ENCODE results near the gene CACNA1D. TPM values are rescaled to one million over a fixed set of nuclear protein-coding genes. Genes with fewer than 3 reads are reported as not detected.

The CACNA1D gene
- total RNA-seq, 4 donors from 2014 or later = 5.7 to 38.2 (median 20.0) TPM

DNA sequence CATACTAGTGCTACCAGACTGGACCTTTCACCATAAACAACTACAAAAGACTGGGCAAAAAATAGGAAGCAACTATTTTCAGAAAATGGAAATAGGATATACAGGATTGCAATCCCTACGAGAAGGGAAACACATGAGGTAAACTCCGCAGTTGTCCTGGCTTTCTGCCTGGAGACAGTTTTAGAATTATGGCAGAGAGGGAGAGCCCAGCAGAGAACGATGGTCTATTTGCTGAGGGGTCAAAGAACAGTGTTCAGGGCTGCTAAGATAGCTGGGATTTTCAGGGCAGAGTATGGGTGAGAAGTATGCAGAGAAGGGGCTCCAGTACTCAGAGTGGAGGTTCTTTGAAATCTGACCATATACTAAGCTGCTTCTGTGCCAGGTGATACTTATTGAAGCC, 188.4 kb downstream of the CACNA1D start:
- no peaks in the 10 kb centered on the region for H3K27me3 ChIP-seq
- peaks cover 0 to 11% (median 0%) of the 10 kb centered on the region in 4 donors for H3K4me1 ChIP-seq
- 65 to 71% methylated on average over 3 of the region's 3 CpGs for WGBS, 2 donors
- H3K4me3 ChIP-seq = no peak overlapping the region
- no peaks in the 10 kb centered on the region for H3K9me3 ChIP-seq
- H3K36me3 ChIP-seq = no peaks in the 10 kb centered on the region
- TF ChIP-seq POLR2A (IDR thresholded peaks at IDR 0.05) (no peak), EP300 (IDR thresholded peaks at IDR 0.05) (no peak)
- TF ChIP-seq, protein P1, sequence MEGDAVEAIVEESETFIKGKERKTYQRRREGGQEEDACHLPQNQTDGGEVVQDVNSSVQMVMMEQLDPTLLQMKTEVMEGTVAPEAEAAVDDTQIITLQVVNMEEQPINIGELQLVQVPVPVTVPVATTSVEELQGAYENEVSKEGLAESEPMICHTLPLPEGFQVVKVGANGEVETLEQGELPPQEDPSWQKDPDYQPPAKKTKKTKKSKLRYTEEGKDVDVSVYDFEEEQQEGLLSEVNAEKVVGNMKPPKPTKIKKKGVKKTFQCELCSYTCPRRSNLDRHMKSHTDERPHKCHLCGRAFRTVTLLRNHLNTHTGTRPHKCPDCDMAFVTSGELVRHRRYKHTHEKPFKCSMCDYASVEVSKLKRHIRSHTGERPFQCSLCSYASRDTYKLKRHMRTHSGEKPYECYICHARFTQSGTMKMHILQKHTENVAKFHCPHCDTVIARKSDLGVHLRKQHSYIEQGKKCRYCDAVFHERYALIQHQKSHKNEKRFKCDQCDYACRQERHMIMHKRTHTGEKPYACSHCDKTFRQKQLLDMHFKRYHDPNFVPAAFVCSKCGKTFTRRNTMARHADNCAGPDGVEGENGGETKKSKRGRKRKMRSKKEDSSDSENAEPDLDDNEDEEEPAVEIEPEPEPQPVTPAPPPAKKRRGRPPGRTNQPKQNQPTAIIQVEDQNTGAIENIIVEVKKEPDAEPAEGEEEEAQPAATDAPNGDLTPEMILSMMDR (IDR thresholded peaks at IDR 0.05) = no peak
- no peak for DNase-seq (ENCODE audit: low spot score in 2 of 2)
- H3K27ac ChIP-seq = no peak overlapping the region

DNA sequence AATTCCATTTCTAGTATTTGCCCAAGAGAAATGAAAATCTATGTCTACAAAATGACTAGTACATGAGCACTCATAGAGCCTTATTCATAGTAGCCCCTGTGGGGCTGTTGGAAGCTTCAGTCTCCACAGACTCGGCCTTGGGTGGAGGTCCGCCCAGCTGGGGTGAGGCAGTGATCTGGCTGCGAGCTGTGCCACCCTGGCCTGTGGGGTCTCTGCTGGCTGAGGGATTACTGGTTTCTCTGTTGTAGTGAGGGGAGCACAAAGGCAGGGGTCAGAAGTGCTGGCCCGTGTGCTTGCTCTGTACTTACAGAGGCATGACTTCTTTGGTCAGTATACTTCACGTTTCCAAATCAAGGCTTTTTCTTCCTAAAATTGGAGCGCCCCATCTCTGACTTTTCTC, 193.7 kb downstream of the CACNA1D start:
- H3K36me3 ChIP-seq = no peaks in the 10 kb centered on the region
- H3K27me3 ChIP-seq = no peaks in the 10 kb centered on the region
- no peak for DNase-seq (ENCODE audit: low spot score in 2 of 2)
- H3K9me3 ChIP-seq = no peaks in the 10 kb centered on the region
- 58 to 75% methylated on average over 6 of the region's 6 CpGs for WGBS, 2 donors
- TF ChIP-seq, protein P1 (IDR thresholded peaks at IDR 0.05) = no peak
- no peak for TF ChIP-seq POLR2A (IDR thresholded peaks at IDR 0.05)
- no peak for TF ChIP-seq EP300 (IDR thresholded peaks at IDR 0.05)
- H3K27ac ChIP-seq = no peak overlapping the region
- no peaks in the 10 kb centered on the region for H3K4me1 ChIP-seq
- H3K4me3 ChIP-seq = no peak overlapping the region

DNA sequence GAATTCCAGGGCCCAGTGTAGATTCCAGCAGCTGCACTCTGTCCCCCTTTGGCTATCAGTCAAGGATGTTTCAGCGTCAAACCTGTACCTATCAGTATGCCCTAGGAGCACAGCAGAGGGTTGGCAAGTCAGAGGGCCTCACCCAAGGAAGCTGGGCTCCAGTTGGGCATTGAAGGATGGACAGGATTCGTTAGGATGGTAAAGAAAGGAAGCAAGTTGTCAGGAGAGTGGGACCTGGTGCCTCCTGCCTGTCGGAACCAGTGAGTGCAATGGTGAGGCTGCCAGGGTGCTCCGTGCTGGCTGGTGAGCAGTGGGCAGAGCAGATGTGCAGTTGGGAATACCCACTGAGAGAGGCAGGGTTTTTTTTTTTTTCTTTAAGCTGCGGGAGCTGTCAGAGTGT, 194.6 kb downstream of the CACNA1D start:
- no peak overlapping the region for H3K27ac ChIP-seq
- no peaks in the 10 kb centered on the region for H3K9me3 ChIP-seq
- H3K27me3 ChIP-seq = no peaks in the 10 kb centered on the region
- peaks cover 0 to under 1% (median 0%) of the 10 kb centered on the region in 4 donors for H3K4me1 ChIP-seq
- no peak for DNase-seq (ENCODE audit: low spot score in 2 of 2)
- TF ChIP-seq, protein P1 (IDR thresholded peaks at IDR 0.05) = no peak
- no peak for TF ChIP-seq EP300 (IDR thresholded peaks at IDR 0.05)
- TF ChIP-seq POLR2A (IDR thresholded peaks at IDR 0.05) = no peak
- H3K4me3 ChIP-seq = no peak overlapping the region
- WGBS, 2 donors = 79% methylated on average over 5 of the region's 5 CpGs
- no peaks in the 10 kb centered on the region for H3K36me3 ChIP-seq

DNA sequence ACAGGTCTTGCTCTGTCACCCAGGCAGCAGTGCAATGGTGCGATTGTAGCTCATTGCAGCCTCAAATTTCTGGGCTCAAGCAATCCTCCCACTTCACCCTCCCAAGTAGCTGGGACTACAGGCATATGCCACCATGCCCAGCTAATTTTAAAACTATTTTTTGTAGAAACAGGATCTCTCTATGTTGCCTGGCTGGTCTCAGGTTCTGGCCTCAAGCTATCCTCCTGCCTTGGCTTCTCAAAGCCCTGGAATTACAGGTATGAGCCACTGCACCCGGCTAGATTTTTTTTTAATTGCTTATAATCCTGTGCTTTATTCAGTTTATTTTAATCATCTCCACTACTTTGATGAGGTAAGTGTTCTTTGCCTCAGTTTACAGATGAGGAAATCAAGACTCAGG, 195.3 kb downstream of the CACNA1D start:
- Histone ChIP-seq H3K27ac (no peak overlapping the region), H3K4me3 (no peak overlapping the region), H3K4me1 (peaks cover 0 to 4% (median 0%) of the 10 kb centered on the region in 4 donors), H3K36me3 (no peaks in the 10 kb centered on the region), H3K9me3 (no peaks in the 10 kb centered on the region), H3K27me3 (no peaks in the 10 kb centered on the region)
- TF ChIP-seq POLR2A (IDR thresholded peaks at IDR 0.05) (no peak), EP300 (IDR thresholded peaks at IDR 0.05) (no peak)
- TF ChIP-seq, protein P1 (IDR thresholded peaks at IDR 0.05) = no peak
- WGBS, 2 donors = 73 to 78% methylated on average over 2 of the region's 2 CpGs
- DNase-seq (ENCODE audit: low spot score in 2 of 2) = no peak

- H3K4me3 ChIP-seq = no peak overlapping the region
- 82 to 89% methylated on average over 7 of the region's 7 CpGs for WGBS, 2 donors
- H3K36me3 ChIP-seq = no peaks in the 10 kb centered on the region
- no peak overlapping the region for H3K27ac ChIP-seq
- no peaks in the 10 kb centered on the region for H3K27me3 ChIP-seq
- no peaks in the 10 kb centered on the region for H3K9me3 ChIP-seq
- no peak for DNase-seq (ENCODE audit: low spot score in 2 of 2)
- peaks cover 0 to 4% (median 0%) of the 10 kb centered on the region in 4 donors for H3K4me1 ChIP-seq
- TF ChIP-seq POLR2A (IDR thresholded peaks at IDR 0.05) (no peak), EP300 (IDR thresholded peaks at IDR 0.05) (no peak)
- TF ChIP-seq, protein P1 (IDR thresholded peaks at IDR 0.05) = no peak
Measured at GRCh38 chr3:53690521-53690920, 196.1 kb downstream of the CACNA1D start.
